ENCODE measurements around the gene SP1. TPM values are rescaled to one million over a fixed set of nuclear protein-coding genes. Genes with fewer than 3 reads are reported as not detected.

SP1 gene
- polyA plus RNA-seq, 1 donor from 2014 or later: 7.3 TPM

DNA sequence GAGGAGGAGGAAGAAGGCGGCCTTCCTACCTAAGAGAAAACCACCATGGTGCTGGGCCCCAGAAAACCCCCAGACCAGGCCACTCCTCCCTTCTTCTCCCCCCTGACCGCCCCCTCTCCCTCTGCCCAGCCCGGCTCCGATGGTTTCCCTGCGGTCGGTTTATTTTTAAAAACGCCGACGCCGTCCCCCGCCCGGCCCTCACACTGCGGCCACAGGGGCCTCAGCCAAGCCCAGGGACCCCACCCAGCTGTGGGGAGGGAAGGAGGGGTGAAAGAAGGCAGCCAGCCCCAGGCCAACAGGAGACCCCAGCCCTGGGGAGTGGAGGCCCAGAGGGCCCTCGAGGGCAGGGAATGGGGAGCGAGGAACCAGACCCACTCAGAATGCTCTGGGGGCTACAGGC, 47.2 kb upstream of the SP1 start:
- Histone ChIP-seq H3K9me3 (ENCODE audit: low read length) (no peaks in the 10 kb centered on the region), H4K20me1 (ENCODE audit: insufficient read depth) (no peaks in the 10 kb centered on the region), H3K9me2 (ENCODE audit: insufficient read depth, low read length) (no peaks in the 10 kb centered on the region), H3K79me2 (replicated peaks; ENCODE audit: insufficient read depth, low read length) (no peaks in the 10 kb centered on the region), H3K4me3 (ENCODE audit: low read length) (no peak overlapping the region), H3K27ac (ENCODE audit: low read length) (no peak overlapping the region), H3K27me3 (ENCODE audit: insufficient read depth, low read depth, low read length) (no peaks in the 10 kb centered on the region), H3K36me3 (ENCODE audit: insufficient read depth, low read length) (no peaks in the 10 kb centered on the region), H2AFZ (ENCODE audit: low read depth, low read length) (no peak overlapping the region), H3K4me2 (ENCODE audit: low read length) (no peak overlapping the region), H3K9ac (ENCODE audit: low read length) (no peak overlapping the region), H3F3A (ENCODE audit: insufficient read depth, low read length, poor library complexity, severe bottlenecking) (no peaks in the 10 kb centered on the region)
- TF ChIP-seq MXI1 (conservative IDR thresholded peaks at IDR 0.05; ENCODE audit: poor library complexity, severe bottlenecking) (no peak), EZH2 (IDR thresholded peaks at IDR 0.05; ENCODE audit: borderline replicate concordance, insufficient read depth, low read length, poor library complexity, severe bottlenecking) (no peak), TAF1 (IDR thresholded peaks at IDR 0.05; ENCODE audit: low read depth) (no peak), SMC3 (conservative IDR thresholded peaks at IDR 0.05; ENCODE audit: poor library complexity) (no peak), RAD21 (conservative IDR thresholded peaks at IDR 0.05) (no peak), POLR2AphosphoS5 (IDR thresholded peaks at IDR 0.05) (no peak), REST (IDR thresholded peaks at IDR 0.05; ENCODE audit: borderline replicate concordance) (no peak), EP300 (conservative IDR thresholded peaks at IDR 0.05; ENCODE audit: poor library complexity, severe bottlenecking) (no peak), CTCF (IDR thresholded peaks at IDR 0.05; ENCODE audit: poor library complexity, severe bottlenecking) (no peak)

GRCh38 chr12:53333289-53333688, 46.7 kb upstream of the SP1 start:
- H3K79me2 ChIP-seq (replicated peaks; ENCODE audit: insufficient read depth, low read length): no peaks in the 10 kb centered on the region
- H3K36me3 ChIP-seq (ENCODE audit: insufficient read depth, low read length): no peaks in the 10 kb centered on the region
- H4K20me1 ChIP-seq (ENCODE audit: insufficient read depth): no peaks in the 10 kb centered on the region
- H3K9me2 ChIP-seq (ENCODE audit: insufficient read depth, low read length): no peaks in the 10 kb centered on the region
- no peak for TF ChIP-seq POLR2AphosphoS5 (IDR thresholded peaks at IDR 0.05)
- no peak for TF ChIP-seq MXI1 (conservative IDR thresholded peaks at IDR 0.05; ENCODE audit: poor library complexity, severe bottlenecking)
- TF ChIP-seq EZH2 (IDR thresholded peaks at IDR 0.05; ENCODE audit: borderline replicate concordance, insufficient read depth, low read length, poor library complexity, severe bottlenecking): no peak
- TF ChIP-seq REST (IDR thresholded peaks at IDR 0.05; ENCODE audit: borderline replicate concordance): no peak
- TF ChIP-seq EP300 (conservative IDR thresholded peaks at IDR 0.05; ENCODE audit: poor library complexity, severe bottlenecking): no peak
- TF ChIP-seq RAD21 (conservative IDR thresholded peaks at IDR 0.05): no peak
- TF ChIP-seq TAF1 (IDR thresholded peaks at IDR 0.05; ENCODE audit: low read depth): no peak
- no peak for TF ChIP-seq CTCF (IDR thresholded peaks at IDR 0.05; ENCODE audit: poor library complexity, severe bottlenecking)
- TF ChIP-seq SMC3 (conservative IDR thresholded peaks at IDR 0.05; ENCODE audit: poor library complexity): no peak
- no peaks in the 10 kb centered on the region for H3K9me3 ChIP-seq (ENCODE audit: low read length)
- no peak overlapping the region for H3K4me2 ChIP-seq (ENCODE audit: low read length)
- H3K4me3 ChIP-seq (ENCODE audit: low read length): no peak overlapping the region
- H3F3A ChIP-seq (ENCODE audit: insufficient read depth, low read length, poor library complexity, severe bottlenecking): no peaks in the 10 kb centered on the region
- no peak overlapping the region for H3K27ac ChIP-seq (ENCODE audit: low read length)
- H3K9ac ChIP-seq (ENCODE audit: low read length): no peak overlapping the region
- no peaks in the 10 kb centered on the region for H3K27me3 ChIP-seq (ENCODE audit: insufficient read depth, low read depth, low read length)
- no peak overlapping the region for H2AFZ ChIP-seq (ENCODE audit: low read depth, low read length)

All from neural cell (in vitro differentiated cells).